ENCODE measurements around the gene C6orf89.

- TF ChIP-seq CTCF (IDR thresholded peaks at IDR 0.05), result no peak
- TF ChIP-seq POLR2A (IDR thresholded peaks at IDR 0.05), result no peak
These were observed 79.2 kb downstream of the C6orf89 start for GRCh38 chr6:36964908-36965307.

Measured in Peyer's patch (tissue), 4 donors.